Nephron (organoid): Measurements from ENCODE around the gene RNASEH2A.

ENCODE experiments used
- H3K27ac Mint-ChIP-seq, 3 experiments: 2 replicates each; pipeline ENCODE4 v1.8.0; 2020; ENCODE audit warnings: mixed read lengths in 3 of 3, mild to moderate bottlenecking in 2 of 3, moderate library complexity in 1 of 3
- H3K27me3 Mint-ChIP-seq: 2 replicates; pipeline ENCODE4 v1.8.0; 2021; ENCODE audit warnings: low read depth, mild to moderate bottlenecking, moderate library complexity, mixed read lengths
- H3K36me3 Mint-ChIP-seq: 2 replicates; pipeline ENCODE4 v1.8.0; 2020; ENCODE audit warnings: low read depth, mixed read lengths
- H3K4me1 Mint-ChIP-seq: 2 replicates; pipeline ENCODE4 v1.8.0; 2020; ENCODE audit warnings: mixed read lengths
- H3K4me3 Mint-ChIP-seq, 3 experiments: 2 replicates each; pipeline ENCODE4 v1.8.0; 2020; ENCODE audit warnings: mild to moderate bottlenecking in 3 of 3, mixed read lengths in 3 of 3, moderate library complexity in 2 of 3
- H3K9me3 Mint-ChIP-seq: 2 replicates; pipeline ENCODE4 v1.8.0; 2020; ENCODE audit warnings: mixed read lengths
- CTCF ChIP-seq, 3 experiments: fragments of 200-600 bp; sonication (generic); IDR thresholded peaks; one replicate each; pipeline ENCODE4 v1.5.0; 2021; ENCODE audit warnings: antibody characterized with exemption in 3 of 3; ENCODE audit not compliant: unreplicated experiment in 3 of 3

Gene RNASEH2A

DNA sequence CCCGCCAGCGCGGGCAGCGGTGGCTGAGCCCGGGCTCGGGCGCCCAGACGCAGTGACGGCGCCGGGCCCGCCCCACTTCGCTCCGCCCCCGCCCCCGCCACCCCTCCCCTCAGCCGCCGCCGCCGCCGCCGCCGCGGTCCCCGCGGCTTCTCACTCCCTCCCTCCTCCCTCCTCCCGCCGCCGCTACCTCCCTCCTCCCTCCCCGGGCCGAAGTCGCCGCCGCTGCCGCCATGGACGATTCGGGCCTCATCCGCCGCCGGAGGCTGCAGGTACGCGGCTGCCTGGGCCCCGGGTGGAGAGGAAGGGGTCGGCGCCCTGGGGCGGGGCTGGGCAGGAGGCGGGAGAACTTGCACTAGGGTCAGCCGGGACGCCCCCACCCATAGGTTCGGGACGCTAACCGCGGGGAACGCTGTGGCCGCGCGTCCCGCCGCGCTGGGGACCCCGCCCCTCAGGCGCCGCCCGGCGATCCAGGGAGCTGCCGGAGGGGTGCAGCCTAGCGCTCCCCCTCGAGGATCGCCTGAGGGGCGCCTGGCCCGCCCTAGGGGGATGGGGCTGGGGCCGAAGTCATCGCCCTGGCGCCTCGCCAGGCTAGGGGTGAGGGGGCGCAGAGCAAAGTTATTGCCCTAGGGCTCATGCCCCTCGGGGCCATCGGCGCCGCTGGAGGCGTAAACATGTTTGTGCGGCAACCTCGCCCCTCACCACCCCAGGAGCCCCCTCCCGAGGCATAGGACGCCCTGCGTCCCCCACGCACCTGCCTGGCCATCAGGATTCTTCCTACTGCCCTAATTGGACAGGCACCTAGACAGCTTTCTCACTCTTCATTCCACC lies 27.6 kb downstream of the RNASEH2A start:
- no peaks in the 10 kb centered on the region for H3K36me3 Mint-ChIP-seq
- H3K27me3 Mint-ChIP-seq = peaks cover 94% of the 10 kb centered on the region
- H3K9me3 Mint-ChIP-seq = peaks cover 5% of the 10 kb centered on the region
- peaks cover 20% of the 10 kb centered on the region for H3K4me1 Mint-ChIP-seq
- H3K27ac Mint-ChIP-seq = no peak overlapping the region
- peak overlapping the region; percentile 53 to 66 (median 64) for H3K4me3 Mint-ChIP-seq
- no peak for TF ChIP-seq CTCF (IDR thresholded peaks at IDR 0.05; ENCODE audit: unreplicated experiment in 3 of 3)

DNA sequence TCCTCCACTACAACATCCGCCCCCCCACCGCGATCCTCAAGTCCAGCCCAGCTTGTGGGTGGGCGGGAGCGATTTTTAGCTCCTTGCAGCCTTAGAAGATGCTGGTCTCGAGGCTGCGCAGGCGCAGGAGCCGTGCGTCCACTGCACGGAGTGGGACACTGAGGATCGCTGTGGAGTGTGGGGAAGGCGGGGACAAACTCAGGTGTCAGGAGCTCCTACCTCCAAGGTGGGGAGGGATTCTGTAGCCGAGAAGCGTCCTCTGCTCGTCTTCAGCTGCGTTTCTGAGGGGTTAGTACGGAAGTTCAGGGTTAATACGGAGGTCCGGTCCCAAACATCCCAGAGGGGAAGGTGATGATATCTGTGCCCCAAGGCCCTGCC lies 28.2 kb downstream of the RNASEH2A start, which contains the start of gene RTBDN:
RTBDN (minus strand) TSS at position 14 of the 378 bp plus-strand sequence. CDS start 4,600 bp downstream, outside the sequence.
- peaks cover 5% of the 10 kb centered on the region for H3K9me3 Mint-ChIP-seq
- TF ChIP-seq CTCF (IDR thresholded peaks at IDR 0.05; ENCODE audit: unreplicated experiment in 3 of 3) = no peak
- peak within 1 kb of the TSS; percentile 53 to 73 (median 64) for H3K4me3 Mint-ChIP-seq
- peaks cover 26% of the 10 kb centered on the region for H3K4me1 Mint-ChIP-seq
- peaks cover 94% of the 10 kb centered on the region for H3K27me3 Mint-ChIP-seq
- no peak within 1 kb of the TSS for H3K27ac Mint-ChIP-seq
- no peaks in the 10 kb centered on the region for H3K36me3 Mint-ChIP-seq

DNA sequence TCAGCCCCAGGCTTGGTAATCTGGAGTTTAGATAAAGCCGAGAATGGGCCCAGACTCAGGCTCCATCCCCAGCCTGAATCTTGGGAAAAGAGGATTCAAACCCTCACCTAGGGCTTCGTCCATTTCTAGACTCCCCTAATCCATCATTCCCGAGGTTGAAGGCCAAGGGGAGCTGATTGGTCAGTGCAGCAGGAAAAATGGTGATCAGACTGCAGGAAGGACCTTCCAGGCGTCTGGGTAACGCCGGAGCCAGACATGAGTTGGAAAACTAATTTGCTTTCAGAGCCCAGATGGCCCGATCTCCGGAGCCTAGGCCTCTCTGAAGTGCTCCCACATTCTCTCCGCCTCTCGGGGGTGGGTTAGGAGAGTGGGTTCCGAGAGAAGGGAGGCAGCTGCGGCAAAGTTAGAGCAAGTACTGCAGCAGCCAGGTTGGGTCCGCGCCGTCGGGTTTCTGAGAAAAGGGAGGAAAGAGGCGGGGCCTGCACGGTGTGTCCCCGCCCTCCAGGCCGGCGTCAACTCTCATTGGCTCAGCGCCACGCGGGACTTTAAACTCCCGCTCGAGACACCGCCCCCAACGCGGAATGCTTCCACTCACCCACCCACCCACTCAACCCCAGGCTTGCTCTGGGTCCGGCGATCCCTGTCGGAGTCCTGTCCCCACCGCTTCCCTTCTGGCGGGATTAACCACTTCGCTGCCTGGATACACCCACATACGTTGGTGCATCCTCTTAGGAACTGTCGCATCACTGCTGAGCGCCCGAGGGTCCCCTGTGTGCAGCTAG lies 28.8 kb downstream of the RNASEH2A start:
- Mint-ChIP-seq H3K4me1 (peaks cover 26% of the 10 kb centered on the region), H3K36me3 (no peaks in the 10 kb centered on the region), H3K4me3 (peak overlapping the region; percentile 53 to 66 (median 64)), H3K27ac (no peak overlapping the region), H3K27me3 (peaks cover 94% of the 10 kb centered on the region), H3K9me3 (peaks cover 5% of the 10 kb centered on the region)
- no peak for TF ChIP-seq CTCF (IDR thresholded peaks at IDR 0.05; ENCODE audit: unreplicated experiment in 3 of 3)

DNA sequence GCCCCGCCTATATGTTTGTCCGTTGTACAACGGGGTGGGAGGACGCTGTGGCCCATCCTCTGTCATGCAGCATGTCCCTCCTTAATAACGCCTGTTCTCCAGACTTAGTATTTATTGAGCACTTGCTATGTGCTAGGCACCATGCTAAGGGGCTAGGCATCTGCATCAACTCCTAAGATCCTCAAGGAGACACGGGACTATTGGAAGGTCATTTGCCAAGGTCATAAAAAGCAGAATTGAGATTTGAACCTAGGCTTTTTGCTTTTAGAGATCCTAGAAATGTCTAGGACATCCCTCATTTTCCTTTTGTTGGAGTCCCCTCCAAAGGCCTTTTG lies 30.1 kb downstream of the RNASEH2A start:
- Mint-ChIP-seq H3K36me3 (no peaks in the 10 kb centered on the region), H3K4me3 (peak overlapping the region; percentile 42 to 62 (median 53)), H3K4me1 (peaks cover 37% of the 10 kb centered on the region), H3K27ac (no peak overlapping the region), H3K27me3 (peaks cover 94% of the 10 kb centered on the region), H3K9me3 (peaks cover 5% of the 10 kb centered on the region)
- no peak for TF ChIP-seq CTCF (IDR thresholded peaks at IDR 0.05; ENCODE audit: unreplicated experiment in 3 of 3)

- peaks cover 93% of the 10 kb centered on the region for H3K27me3 Mint-ChIP-seq
- TF ChIP-seq CTCF (IDR thresholded peaks at IDR 0.05; ENCODE audit: unreplicated experiment in 3 of 3) = no peak
- peaks cover 42% of the 10 kb centered on the region for H3K4me1 Mint-ChIP-seq
- no peaks in the 10 kb centered on the region for H3K36me3 Mint-ChIP-seq
- no peak overlapping the region for H3K27ac Mint-ChIP-seq
- peaks cover 5% of the 10 kb centered on the region for H3K9me3 Mint-ChIP-seq
- peak overlapping the region; percentile 35 to 63 (median 59) for H3K4me3 Mint-ChIP-seq
Measured at GRCh38 chr19:12837225-12837624, 30.8 kb downstream of the RNASEH2A start.
